CD4-positive, alpha-beta T cell (primary cell): ENCODE data around the gene ICA1. TPM values are rescaled to one million over a fixed set of nuclear protein-coding genes. Genes with fewer than 3 reads are reported as not detected.

ENCODE experiments used
- ATAC-seq: fragments of 200-7000 bp; cut with Tn5 transposase; one replicate; pipeline ENCODE4 v1.10.0; 2022; ENCODE audit warnings: mild to moderate bottlenecking; ENCODE audit not compliant: poor library complexity
- CTCF ChIA-PET: fragments of 350-600 bp; sonication (Branson Sonifier 250); formaldehyde crosslinking; loops from one replicate; lab custom pipeline; 2021; ENCODE audit warnings: antibody characterized with exemption, inconsistent platforms; lab: Charles Lee
- POLR2A ChIA-PET: fragments of 350-600 bp; sonication (Branson Sonifier 250); formaldehyde crosslinking; loops from one replicate; lab custom pipeline; 2021; ENCODE audit warnings: antibody characterized with exemption, inconsistent platforms; lab: Charles Lee
- DNase-seq, 14 experiments: peaks; one replicate each; pipeline ENCODE4 v3.0.0-alpha.2; 2013 to 2020; ENCODE audit warnings: mixed read lengths in 2 of 14
- H3K27ac ChIP-seq, 2 donors: one replicate each; pipeline versions ENCODE4 v1.5.1 to v1.7.0; 2013; ENCODE audit warnings: low read length in 2 of 2, low read depth in 1 of 2, mild to moderate bottlenecking in 1 of 2
- H3K27me3 ChIP-seq, 2 experiments: 1 replicate in 1 of 2; 2 replicates in 1 of 2; pipeline versions ENCODE4 v1.6.1 to v1.7.0; 2013; ENCODE audit warnings: low read length in 2 of 2, control low read depth in 1 of 2, mild to moderate bottlenecking in 1 of 2, moderate library complexity in 1 of 2; ENCODE audit not compliant: insufficient read depth in 2 of 2, control insufficient read depth in 1 of 2
- H3K36me3 ChIP-seq: one replicate; pipeline ENCODE4 v1.6.1; 2013; ENCODE audit warnings: low read length, control low read depth; ENCODE audit not compliant: insufficient read depth
- H3K4me1 ChIP-seq: one replicate; pipeline ENCODE4 v1.6.1; 2013; ENCODE audit warnings: low read length, control low read depth; ENCODE audit not compliant: insufficient read depth
- H3K4me3 ChIP-seq: one replicate; pipeline ENCODE4 v1.5.1; 2013; ENCODE audit warnings: mild to moderate bottlenecking, low read length, moderate library complexity
- H3K9me3 ChIP-seq, 2 experiments: 1 replicate in 1 of 2; 2 replicates in 1 of 2; pipeline versions ENCODE4 v1.6.1 to v1.7.0; 2013; ENCODE audit warnings: low read length in 2 of 2, mild to moderate bottlenecking in 2 of 2, control low read depth in 1 of 2, moderate library complexity in 1 of 2; ENCODE audit not compliant: control insufficient read depth in 1 of 2, insufficient read depth in 1 of 2
- H3K27ac Mint-ChIP-seq: one replicate; pipeline ENCODE4 v1.8.0; 2020; ENCODE audit warnings: mixed read lengths
- H3K27me3 Mint-ChIP-seq: one replicate; pipeline ENCODE4 v1.8.0; 2021; ENCODE audit warnings: mixed read lengths
- H3K36me3 Mint-ChIP-seq: one replicate; pipeline ENCODE4 v1.8.0; 2021; ENCODE audit warnings: low read depth, mixed read lengths
- H3K4me1 Mint-ChIP-seq: one replicate; pipeline ENCODE4 v1.8.0; 2021; ENCODE audit warnings: low read depth, mixed read lengths
- H3K4me3 Mint-ChIP-seq: one replicate; pipeline ENCODE4 v1.8.0; 2020; ENCODE audit warnings: mild to moderate bottlenecking, mixed read lengths
- H3K9me3 Mint-ChIP-seq: one replicate; pipeline ENCODE4 v1.8.0; 2020; ENCODE audit warnings: mixed read lengths
- CTCF ChIP-seq: fragments of 200-600 bp; IDR thresholded peaks from one replicate; pipeline ENCODE4 v1.8.0; 2022; ENCODE audit warnings: antibody characterized with exemption, mild to moderate bottlenecking
- intact Hi-C, 2 experiments: fragments of 100-400 bp; cut with DNase I in 1 of 2; cut with micrococcal nuclease in 1 of 2; formaldehyde crosslinking; loops; one replicate each; pipeline versions ENCODE4 v1.15.1 to v1.9.0; 2023 to 2025; cut with DNase I, micrococcal nuclease
- total RNA-seq, 174 experiments: library from RNA in 2 of 174; stranded (reverse) in 2 of 174; gene quantifications; one replicate each; pipeline ENCODE4 v1.2.3 and lab custom pipeline; 2021 to 2026

Gene ICA1
- total RNA-seq, 2 experiments from 2014 or later: 0.95 to 1.7 TPM

GRCh38 chr7:8220376-8221100 is 41.4 kb downstream of the ICA1 start:
- H3K27me3 Mint-ChIP-seq: peaks cover 6% of the 10 kb centered on the region
- H3K4me1 Mint-ChIP-seq: peaks cover 5% of the 10 kb centered on the region
- H3K27me3 ChIP-seq: no peaks in the 10 kb centered on the region
- intact Hi-C loops: no loop called here
- H3K4me3 Mint-ChIP-seq: no peak overlapping the region
- H3K27ac Mint-ChIP-seq: no peak overlapping the region
- no peaks in the 10 kb centered on the region for H3K4me1 ChIP-seq
- H3K9me3 Mint-ChIP-seq: no peaks in the 10 kb centered on the region
- ChIA-PET POLR2A (no interaction called here), CTCF (no interaction called here)
- H3K9me3 ChIP-seq: no peaks in the 10 kb centered on the region
- DNase-seq (no peak), ATAC-seq (no peak)
- no peak overlapping the region for H3K4me3 ChIP-seq
- no peaks in the 10 kb centered on the region for H3K36me3 ChIP-seq
- no peak overlapping the region for H3K27ac ChIP-seq
- H3K36me3 Mint-ChIP-seq: no peaks in the 10 kb centered on the region
- TF ChIP-seq CTCF: no peak

GRCh38 chr7:8217200-8218068 is 44.5 kb downstream of the ICA1 start:
- no peaks in the 10 kb centered on the region for H3K36me3 Mint-ChIP-seq
- H3K4me1 ChIP-seq: no peaks in the 10 kb centered on the region
- no peaks in the 10 kb centered on the region for H3K9me3 ChIP-seq
- no peak overlapping the region for H3K27ac ChIP-seq
- intact Hi-C loops: loop anchor here (1.0 to 10.0 kb wide), 10 partner anchors 535 to 1253 kb away; partner anchors contain the start of gene COL28A1 (in 1 of the 2)
- no peak overlapping the region for H3K4me3 Mint-ChIP-seq
- H3K4me1 Mint-ChIP-seq: peaks cover 5% of the 10 kb centered on the region
- ChIA-PET CTCF (interaction anchor here (1.0 to 1.3 kb wide), 3 partner anchors 8 to 623 kb away, joined by 3 to 8 read pairs (median 4); no protein-coding TSS in a partner anchor), POLR2A (interaction anchor here (1.0 kb wide), 1 partner anchor 536 kb away, joined by 3 read pairs; no protein-coding TSS in a partner anchor)
- peak; percentile 87 for TF ChIP-seq CTCF
- no peaks in the 10 kb centered on the region for H3K27me3 Mint-ChIP-seq
- H3K9me3 Mint-ChIP-seq: no peaks in the 10 kb centered on the region
- DNase-seq (peak in 5 of 14 experiments; percentile 8 to 84 (median 75)), ATAC-seq (peak; percentile 71)
- H3K27me3 ChIP-seq: no peaks in the 10 kb centered on the region
- H3K36me3 ChIP-seq: no peaks in the 10 kb centered on the region
- H3K27ac Mint-ChIP-seq: no peak overlapping the region
- H3K4me3 ChIP-seq: no peak overlapping the region

DNA sequence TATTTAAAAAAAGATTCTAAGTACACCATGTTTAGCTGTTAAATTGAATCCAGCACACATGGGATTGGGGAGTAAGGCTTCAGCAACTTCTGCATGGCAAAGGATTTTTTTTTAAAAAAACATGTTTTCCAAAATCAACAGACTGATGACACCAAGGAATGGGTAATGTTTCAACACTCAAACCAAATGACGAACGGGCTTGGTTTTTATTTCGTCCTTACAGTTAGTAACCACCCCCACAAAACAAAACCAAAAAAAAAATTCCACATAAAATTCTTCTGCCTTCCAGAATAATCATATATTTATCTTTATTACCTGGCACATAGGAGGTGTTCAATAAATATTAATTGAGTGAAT is 45.7 kb downstream of the ICA1 start:
- no peak for ATAC-seq
- Mint-ChIP-seq H3K27me3 (no peaks in the 10 kb centered on the region), H3K9me3 (no peaks in the 10 kb centered on the region), H3K36me3 (no peaks in the 10 kb centered on the region), H3K4me1 (peaks cover 5% of the 10 kb centered on the region), H3K4me3 (no peak overlapping the region), H3K27ac (no peak overlapping the region)
- Histone ChIP-seq H3K27me3 (no peaks in the 10 kb centered on the region), H3K27ac (no peak overlapping the region), H3K4me3 (no peak overlapping the region), H3K9me3 (no peaks in the 10 kb centered on the region), H3K36me3 (no peaks in the 10 kb centered on the region), H3K4me1 (no peaks in the 10 kb centered on the region)
- intact Hi-C loops: loop anchor here (2.0 to 10.0 kb wide), 7 partner anchors 534 to 1252 kb away; partner anchors contain the start of gene COL28A1 (in 1 of the 2)
- ChIA-PET CTCF (interaction anchor here (0.6 to 2.4 kb wide), 3 partner anchors 9 to 535 kb away, joined by 3 to 7 read pairs (median 3); no protein-coding TSS in a partner anchor), POLR2A (no interaction called here)
- no peak for DNase-seq
- TF ChIP-seq CTCF: no peak
